ENCODE data around the gene ELL. TPM values are rescaled to one million over a fixed set of nuclear protein-coding genes. Genes with fewer than 3 reads are reported as not detected.
A peak's percentile ranks its signal among the peaks of the same experiment; 100 is the strongest.

ELL gene
- total RNA-seq, 1 donor: 18.5 TPM

DNA sequence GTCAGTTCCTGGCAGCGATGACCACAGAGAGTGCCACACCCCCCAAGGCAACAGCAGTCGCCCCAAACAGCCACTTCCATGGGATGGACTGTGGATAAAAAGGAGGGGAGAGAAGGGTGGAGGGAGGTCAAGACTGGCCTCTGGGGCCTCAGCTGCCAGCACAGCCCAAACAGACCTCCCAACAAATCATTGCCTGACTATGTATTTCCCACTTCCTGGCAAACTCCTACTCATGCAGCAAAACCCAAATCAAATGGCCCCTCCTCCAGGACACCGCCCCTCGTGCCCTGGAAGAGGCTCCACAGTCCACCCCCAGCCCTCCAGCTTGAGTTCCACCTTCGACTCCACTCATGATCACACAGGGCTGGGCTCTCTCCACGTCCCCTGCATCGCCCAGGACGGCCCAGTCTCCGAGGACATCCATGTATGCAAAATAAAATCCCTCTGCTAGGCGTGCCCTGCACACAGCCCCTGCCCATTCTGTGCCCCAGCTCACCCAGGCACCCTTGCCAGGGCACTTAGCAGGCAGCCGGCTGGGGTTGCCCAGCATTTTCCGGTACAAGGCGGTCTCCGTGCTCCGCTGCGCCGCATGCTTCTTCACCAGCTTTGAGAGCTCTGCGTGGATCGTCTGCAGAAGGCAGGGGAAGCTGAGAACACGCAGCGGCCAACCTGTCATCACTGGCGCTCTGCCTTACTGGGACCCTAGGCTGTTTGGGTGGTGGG, 10.5 kb upstream of the ELL start:
- Histone ChIP-seq H3K4me3 (ENCODE audit: insufficient read depth, low read length) (no peak overlapping the region), H3K79me2 (ENCODE audit: insufficient read depth, low read length) (no peaks in the 10 kb centered on the region), H4K20me1 (ENCODE audit: insufficient read depth, low read length) (no peaks in the 10 kb centered on the region), H3K36me3 (ENCODE audit: insufficient read depth, low read length) (peaks cover 37% of the 10 kb centered on the region), H3K27ac (ENCODE audit: low read depth, low read length) (no peak overlapping the region), H3K27me3 (ENCODE audit: insufficient read depth, low read length) (no peaks in the 10 kb centered on the region), H3K4me2 (ENCODE audit: insufficient read depth, low read length) (no peak overlapping the region), H3K9me3 (ENCODE audit: low read depth, low read length) (no peaks in the 10 kb centered on the region), H2AFZ (ENCODE audit: low read length) (no peak overlapping the region), H3K4me1 (ENCODE audit: insufficient read depth, low read length) (no peaks in the 10 kb centered on the region)
- peak; percentile 65 for DNase-seq (ENCODE audit: insufficient read length, low spot score, missing footprints)
- TF ChIP-seq, protein P1, sequence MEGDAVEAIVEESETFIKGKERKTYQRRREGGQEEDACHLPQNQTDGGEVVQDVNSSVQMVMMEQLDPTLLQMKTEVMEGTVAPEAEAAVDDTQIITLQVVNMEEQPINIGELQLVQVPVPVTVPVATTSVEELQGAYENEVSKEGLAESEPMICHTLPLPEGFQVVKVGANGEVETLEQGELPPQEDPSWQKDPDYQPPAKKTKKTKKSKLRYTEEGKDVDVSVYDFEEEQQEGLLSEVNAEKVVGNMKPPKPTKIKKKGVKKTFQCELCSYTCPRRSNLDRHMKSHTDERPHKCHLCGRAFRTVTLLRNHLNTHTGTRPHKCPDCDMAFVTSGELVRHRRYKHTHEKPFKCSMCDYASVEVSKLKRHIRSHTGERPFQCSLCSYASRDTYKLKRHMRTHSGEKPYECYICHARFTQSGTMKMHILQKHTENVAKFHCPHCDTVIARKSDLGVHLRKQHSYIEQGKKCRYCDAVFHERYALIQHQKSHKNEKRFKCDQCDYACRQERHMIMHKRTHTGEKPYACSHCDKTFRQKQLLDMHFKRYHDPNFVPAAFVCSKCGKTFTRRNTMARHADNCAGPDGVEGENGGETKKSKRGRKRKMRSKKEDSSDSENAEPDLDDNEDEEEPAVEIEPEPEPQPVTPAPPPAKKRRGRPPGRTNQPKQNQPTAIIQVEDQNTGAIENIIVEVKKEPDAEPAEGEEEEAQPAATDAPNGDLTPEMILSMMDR (IDR thresholded peaks at IDR 0.05; ENCODE audit: extremely low read depth, low read depth, low read length): no peak

DNA sequence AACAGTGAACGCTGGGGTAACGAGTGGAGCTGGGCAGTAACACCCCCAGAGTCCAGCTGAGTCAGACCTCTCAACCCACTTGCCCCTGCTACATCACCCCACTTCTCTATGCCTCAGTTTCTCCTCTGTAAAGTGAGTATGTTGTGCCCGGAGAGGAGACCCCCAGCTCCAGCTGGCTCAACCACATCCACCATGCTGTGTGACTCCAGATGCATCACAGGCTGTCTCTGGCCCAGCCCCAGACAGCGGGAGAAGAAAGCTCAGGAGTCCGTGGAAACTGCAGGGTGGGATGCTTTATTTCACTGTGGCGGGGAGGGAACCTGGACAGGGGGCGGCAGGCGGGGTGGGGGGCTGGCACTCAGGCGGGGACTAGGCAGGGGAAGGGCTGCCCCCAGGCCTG, 9.6 kb upstream of the ELL start:
- H3K4me2 ChIP-seq (ENCODE audit: insufficient read depth, low read length): no peak overlapping the region
- no peak overlapping the region for H3K4me3 ChIP-seq (ENCODE audit: insufficient read depth, low read length)
- no peak overlapping the region for H3K27ac ChIP-seq (ENCODE audit: low read depth, low read length)
- DNase-seq (ENCODE audit: insufficient read length, low spot score, missing footprints): peak; percentile 50
- no peaks in the 10 kb centered on the region for H3K4me1 ChIP-seq (ENCODE audit: insufficient read depth, low read length)
- TF ChIP-seq, protein P1 (IDR thresholded peaks at IDR 0.05; ENCODE audit: extremely low read depth, low read depth, low read length): no peak
- H3K79me2 ChIP-seq (ENCODE audit: insufficient read depth, low read length): no peaks in the 10 kb centered on the region
- no peak overlapping the region for H2AFZ ChIP-seq (ENCODE audit: low read length)
- H4K20me1 ChIP-seq (ENCODE audit: insufficient read depth, low read length): no peaks in the 10 kb centered on the region
- peaks cover 33% of the 10 kb centered on the region for H3K36me3 ChIP-seq (ENCODE audit: insufficient read depth, low read length)
- no peaks in the 10 kb centered on the region for H3K27me3 ChIP-seq (ENCODE audit: insufficient read depth, low read length)
- no peaks in the 10 kb centered on the region for H3K9me3 ChIP-seq (ENCODE audit: low read depth, low read length)

DNA sequence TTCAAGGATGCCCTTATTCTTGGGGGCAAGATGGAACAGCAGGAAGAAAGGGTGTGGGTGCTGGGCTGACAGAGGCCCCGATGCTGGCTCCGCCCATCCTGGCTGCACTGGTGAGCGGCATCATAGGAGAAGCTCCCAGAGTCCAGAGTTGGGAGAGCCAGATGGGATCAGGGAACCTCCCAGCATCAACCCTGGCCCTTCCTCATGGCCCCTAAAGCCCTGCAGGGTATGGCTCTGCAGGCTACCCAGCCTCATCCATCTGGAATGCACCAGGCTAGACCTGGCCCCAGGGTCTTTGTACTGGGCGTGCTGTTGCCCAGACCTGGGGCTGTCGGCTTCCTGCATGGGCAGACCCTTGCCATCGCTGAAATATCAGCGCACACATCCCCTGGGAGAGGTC, 7.9 kb upstream of the ELL start:
- H3K36me3 ChIP-seq (ENCODE audit: insufficient read depth, low read length): peaks cover 20% of the 10 kb centered on the region
- H3K4me3 ChIP-seq (ENCODE audit: insufficient read depth, low read length): no peak overlapping the region
- no peak overlapping the region for H2AFZ ChIP-seq (ENCODE audit: low read length)
- no peaks in the 10 kb centered on the region for H3K79me2 ChIP-seq (ENCODE audit: insufficient read depth, low read length)
- H3K4me2 ChIP-seq (ENCODE audit: insufficient read depth, low read length): no peak overlapping the region
- TF ChIP-seq, protein P1 (IDR thresholded peaks at IDR 0.05; ENCODE audit: extremely low read depth, low read depth, low read length): no peak
- H3K4me1 ChIP-seq (ENCODE audit: insufficient read depth, low read length): no peaks in the 10 kb centered on the region
- no peaks in the 10 kb centered on the region for H3K9me3 ChIP-seq (ENCODE audit: low read depth, low read length)
- no peaks in the 10 kb centered on the region for H4K20me1 ChIP-seq (ENCODE audit: insufficient read depth, low read length)
- peak; percentile 67 for DNase-seq (ENCODE audit: insufficient read length, low spot score, missing footprints)
- H3K27ac ChIP-seq (ENCODE audit: low read depth, low read length): no peak overlapping the region
- H3K27me3 ChIP-seq (ENCODE audit: insufficient read depth, low read length): no peaks in the 10 kb centered on the region

DNA sequence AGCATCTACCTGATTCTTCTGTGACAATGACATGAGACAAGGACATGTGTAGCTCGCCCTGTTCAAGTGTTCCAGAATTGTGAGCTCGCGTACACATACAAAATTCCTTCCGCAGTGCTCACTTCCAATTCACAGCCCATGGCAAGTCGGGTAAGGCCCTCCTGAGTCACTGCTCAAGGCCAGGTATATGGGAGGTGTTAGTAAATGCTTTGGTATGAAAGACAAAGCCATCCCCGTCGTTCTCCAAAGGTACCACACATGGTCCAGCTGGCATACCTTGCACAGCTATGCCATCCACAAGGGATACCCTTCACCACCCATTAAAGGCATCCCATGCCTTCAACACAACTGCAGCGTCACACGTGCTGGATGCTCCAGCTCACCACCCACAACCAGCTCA, 4.4 kb upstream of the ELL start:
- TF ChIP-seq, protein P1 (IDR thresholded peaks at IDR 0.05; ENCODE audit: extremely low read depth, low read depth, low read length): no peak
- Histone ChIP-seq H3K4me1 (ENCODE audit: insufficient read depth, low read length) (no peaks in the 10 kb centered on the region), H3K4me3 (ENCODE audit: insufficient read depth, low read length) (no peak overlapping the region), H2AFZ (ENCODE audit: low read length) (no peak overlapping the region), H3K27me3 (ENCODE audit: insufficient read depth, low read length) (no peaks in the 10 kb centered on the region), H3K79me2 (ENCODE audit: insufficient read depth, low read length) (peaks cover 6% of the 10 kb centered on the region), H3K36me3 (ENCODE audit: insufficient read depth, low read length) (peaks cover 2% of the 10 kb centered on the region), H3K4me2 (ENCODE audit: insufficient read depth, low read length) (no peak overlapping the region), H3K27ac (ENCODE audit: low read depth, low read length) (no peak overlapping the region), H3K9me3 (ENCODE audit: low read depth, low read length) (no peaks in the 10 kb centered on the region), H4K20me1 (ENCODE audit: insufficient read depth, low read length) (no peaks in the 10 kb centered on the region)
- peak; percentile 78 for DNase-seq (ENCODE audit: insufficient read length, low spot score, missing footprints)

Measured in osteoblast (primary cell).